Loucy (cell line): ENCODE measurements around the gene C7orf33.

Experiments
- CTCF ChIP-seq: fragments of 200-600 bp; sonication (generic); conservative IDR thresholded peaks from 2 replicates; pipeline ENCODE4 v1.5.1; 2014; ENCODE audit warnings: mild to moderate bottlenecking, antibody characterized with exemption, low read length
- EZH2phosphoT487 ChIP-seq: fragments of 200-600 bp; IDR thresholded peaks from 2 replicates; pipeline ENCODE4 v1.6.1; 2018; ENCODE audit warnings: antibody characterized with exemption, mild to moderate bottlenecking, moderate library complexity, borderline replicate concordance

GRCh38 chr7:148630078-148630477 is 39.5 kb downstream of the C7orf33 start:
- TF ChIP-seq CTCF: no peak
- TF ChIP-seq EZH2phosphoT487: no peak
